RCC 7860 (cell line): ENCODE data around the gene IL31RA.

ENCODE experiments used
- DNase-seq: peaks from one replicate; pipeline ENCODE4 v3.0.0-alpha.2; 2015; ENCODE audit warnings: low spot score
- FAIRE-seq: peaks from 2 replicates; lab custom pipeline; 2012; peaks lifted over from hg19 to GRCh38; lab: Jason Lieb, UNC

Gene IL31RA

DNA sequence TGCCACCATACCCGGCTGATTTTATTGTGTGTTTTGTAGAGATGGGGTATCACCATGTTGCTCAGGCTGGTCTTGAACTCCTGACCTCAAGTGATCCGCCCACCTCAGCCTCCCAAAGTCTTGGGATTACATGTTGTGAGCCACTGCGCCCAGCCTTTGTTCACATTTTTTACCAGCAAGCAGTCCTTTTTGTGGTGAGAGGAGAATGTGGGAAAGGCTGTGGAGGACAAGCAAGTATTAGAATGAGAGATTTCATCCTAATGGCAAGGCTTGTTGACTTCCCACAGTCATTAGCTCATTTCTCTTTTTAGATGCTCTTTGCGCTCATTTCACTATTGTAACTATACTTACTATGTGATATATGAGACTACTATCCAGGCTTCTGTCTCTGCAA is 6.1 kb downstream of the IL31RA start:
- FAIRE-seq, result no peak
- DNase-seq, result no peak

DNA sequence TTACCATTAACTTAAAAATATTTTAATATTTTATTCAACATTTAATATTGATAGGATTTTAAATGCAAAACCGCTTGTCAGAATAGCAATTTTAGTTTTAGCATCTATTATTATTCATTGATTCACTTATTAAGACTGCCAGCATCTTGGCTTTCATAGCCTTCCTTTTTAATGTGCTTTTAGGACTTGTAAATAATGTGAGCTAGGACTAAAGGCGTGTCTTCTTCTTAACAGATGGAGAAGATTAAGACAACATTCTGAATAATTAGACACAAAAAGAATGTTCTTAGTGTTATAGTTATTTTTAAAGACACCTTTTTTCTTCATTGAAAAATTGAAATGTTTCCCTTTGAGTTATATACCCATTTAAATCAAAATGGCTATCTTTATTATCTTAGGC is 6.9 kb downstream of the IL31RA start:
- no peak for DNase-seq
- FAIRE-seq, result no peak

DNA sequence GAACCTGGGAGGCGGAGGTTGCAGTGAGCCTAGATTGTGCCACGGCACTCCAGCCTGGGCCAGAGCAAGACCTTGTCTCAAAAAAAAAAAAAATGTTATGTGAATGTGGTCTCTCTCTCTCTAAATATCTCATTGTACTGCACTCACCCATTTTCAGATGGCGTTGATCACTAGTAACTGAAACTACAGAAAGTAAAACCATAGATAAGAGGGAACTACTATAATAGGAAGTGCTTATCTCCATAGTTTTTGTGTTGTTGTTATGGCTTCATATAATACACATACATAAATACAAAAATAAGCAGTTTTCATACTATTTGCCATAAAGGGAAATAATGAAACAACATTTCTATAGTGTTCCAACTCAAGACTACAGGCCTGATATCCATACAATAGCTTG is 9.1 kb downstream of the IL31RA start:
- FAIRE-seq, result no peak
- DNase-seq, result no peak

DNA sequence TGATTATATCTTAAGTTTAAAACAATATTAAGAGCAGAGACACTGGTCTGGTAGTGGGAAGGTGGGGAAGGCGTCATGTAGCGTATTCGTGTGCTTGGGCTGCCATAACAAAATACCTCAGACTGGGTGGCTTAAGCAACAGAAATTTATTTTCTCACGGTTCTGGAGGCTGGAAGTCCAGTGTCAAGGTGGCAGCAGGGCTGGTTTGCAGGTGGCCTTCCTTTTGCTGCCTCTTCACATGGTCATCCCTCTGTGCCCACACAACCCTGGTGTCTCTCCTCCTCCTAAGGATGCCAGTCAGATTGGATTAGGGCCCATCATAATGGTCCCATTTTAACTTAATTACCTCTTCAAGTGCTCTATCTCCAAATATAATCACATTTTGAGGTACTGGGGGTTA is 9.6 kb downstream of the IL31RA start:
- DNase-seq, result no peak
- FAIRE-seq, result no peak

DNA sequence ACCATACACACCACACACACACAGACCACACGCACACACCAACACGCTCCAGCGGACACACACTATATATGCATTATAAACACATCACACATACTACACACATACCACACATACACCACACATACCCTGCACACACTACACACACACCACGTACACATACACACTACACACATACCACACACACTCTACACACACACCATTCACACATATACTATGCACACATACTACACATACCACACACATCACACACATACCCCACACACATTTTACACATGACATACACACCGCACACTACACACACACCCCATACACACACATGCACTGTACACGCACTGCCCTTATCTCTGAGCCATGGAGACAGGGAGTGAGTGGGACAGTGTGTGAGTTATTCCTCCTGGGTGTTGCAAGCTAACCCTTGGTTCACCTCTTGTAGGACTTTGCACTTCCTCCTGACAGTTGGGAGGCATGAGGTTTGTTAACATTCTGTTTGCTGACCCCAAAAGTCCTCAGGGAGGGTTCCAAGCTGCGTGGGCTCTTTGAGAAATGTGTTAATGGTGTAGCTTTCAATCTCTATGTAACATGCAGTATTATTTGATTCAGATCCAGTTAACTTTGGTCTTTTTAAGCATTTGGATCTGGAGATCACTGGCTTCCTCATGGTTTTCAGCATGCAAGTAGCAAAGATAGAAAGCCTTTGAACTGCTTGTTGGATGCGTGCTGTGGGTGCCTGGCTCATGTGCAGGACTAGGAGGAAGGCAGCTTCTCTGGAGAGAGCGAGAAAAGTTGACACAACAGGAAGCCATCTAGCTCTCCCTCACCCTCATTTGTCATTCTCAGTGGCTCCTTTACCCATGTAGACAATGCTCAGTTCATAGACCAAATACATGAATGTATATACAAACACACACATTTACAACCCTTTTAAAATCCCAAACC is 13.7 kb downstream of the IL31RA start:
- FAIRE-seq (no peak), DNase-seq (no peak)

DNA sequence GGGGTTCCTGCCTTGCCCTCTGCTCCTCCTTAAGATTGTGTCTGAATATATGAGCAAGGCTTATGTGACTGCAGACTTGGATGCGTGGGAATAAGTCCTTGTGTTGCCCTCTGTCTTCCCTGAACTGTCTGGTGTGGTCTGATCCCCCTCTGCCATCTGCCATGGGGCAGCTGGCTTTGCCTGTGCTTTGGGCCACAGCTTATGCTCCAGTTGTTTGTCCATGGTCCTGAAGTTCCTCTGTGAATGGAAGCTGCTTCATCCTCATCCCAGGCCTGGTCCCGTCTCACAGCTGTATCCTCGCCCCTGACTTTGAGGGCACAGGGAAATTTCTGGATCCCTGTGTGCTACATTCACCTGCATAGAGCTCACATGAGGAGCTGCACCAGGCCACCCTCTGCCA is 14.7 kb downstream of the IL31RA start:
- no peak for FAIRE-seq
- no peak for DNase-seq

DNA sequence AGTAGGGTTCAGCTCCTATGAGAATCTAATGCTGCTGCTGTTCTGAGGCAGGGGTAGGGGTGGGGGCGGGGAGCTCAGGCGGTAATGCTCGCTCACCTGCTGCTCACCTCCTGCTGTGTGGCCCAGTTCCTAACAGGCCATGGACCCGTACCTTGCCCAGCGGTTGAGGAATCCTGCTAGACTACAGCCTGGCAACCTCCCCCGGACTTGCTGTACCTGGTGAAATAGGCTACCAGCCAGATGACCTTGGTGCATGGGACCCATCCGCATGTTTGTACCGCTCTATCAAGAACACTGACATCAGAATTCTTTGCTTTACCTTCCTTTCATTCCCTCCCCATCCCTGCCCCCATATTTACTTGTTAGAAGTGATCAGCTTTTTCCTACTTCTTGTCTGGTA is 15.3 kb downstream of the IL31RA start:
- no peak for DNase-seq
- FAIRE-seq, result no peak

DNA sequence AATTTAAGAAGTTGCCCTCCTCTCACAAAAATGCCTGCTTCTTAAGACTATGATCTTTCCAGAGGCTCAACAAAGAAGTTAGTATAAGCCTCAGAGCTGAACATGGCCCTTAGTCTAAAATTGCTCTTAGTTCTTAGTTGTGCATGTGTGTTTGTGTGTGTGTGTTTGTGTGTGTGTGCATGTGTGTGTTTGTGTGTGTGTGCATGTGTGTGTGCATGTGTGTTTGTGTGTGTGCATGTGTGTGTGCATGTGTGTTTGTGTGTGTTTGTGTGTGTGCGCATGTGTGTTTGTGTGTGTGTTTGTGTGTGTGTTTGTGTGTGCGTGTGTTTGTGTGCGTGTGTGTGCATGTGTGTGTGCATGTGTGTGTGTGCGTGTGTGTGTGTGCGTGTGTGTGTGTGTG is 15.8 kb downstream of the IL31RA start:
- no peak for FAIRE-seq
- DNase-seq, result no peak

DNA sequence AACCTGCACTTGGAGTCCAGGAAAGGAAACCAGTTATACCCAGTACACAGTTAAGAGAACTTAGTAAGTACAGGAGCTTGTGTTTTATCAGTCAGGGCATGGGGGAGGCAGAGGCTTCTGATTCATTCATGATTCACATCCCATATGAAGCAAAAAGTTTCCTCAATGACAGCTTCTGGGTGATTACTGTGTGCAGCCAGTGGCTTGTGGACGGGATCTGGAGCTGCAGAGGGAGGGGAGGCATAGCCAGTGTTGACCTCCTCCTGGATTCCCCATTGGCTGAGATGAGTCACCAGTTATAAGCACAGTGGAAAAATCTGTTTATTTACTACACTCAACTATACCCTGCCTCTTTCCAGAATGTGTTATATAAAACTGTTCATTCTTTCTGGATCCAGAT is 17.7 kb downstream of the IL31RA start:
- FAIRE-seq, result peak; percentile 94
- peak; percentile 93 for DNase-seq

DNA sequence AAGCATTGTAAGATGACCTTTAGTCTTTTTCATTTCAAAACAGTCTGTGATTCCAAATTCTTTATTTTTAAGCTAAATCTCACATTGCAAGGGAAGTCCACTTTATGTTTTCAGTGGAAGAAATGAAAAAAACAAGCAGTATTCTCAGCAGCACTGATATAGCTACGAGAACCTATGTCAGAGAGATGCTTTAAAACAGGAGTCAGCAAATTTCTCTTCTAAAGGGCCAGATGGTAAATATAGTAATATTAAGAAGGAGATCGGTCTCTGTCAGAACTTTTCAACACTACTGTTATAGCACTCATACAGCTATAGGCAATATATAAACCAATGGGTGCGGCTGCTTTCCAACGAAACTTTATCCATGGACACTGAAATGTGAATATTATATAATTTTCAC is 18.7 kb downstream of the IL31RA start:
- DNase-seq (no peak), FAIRE-seq (no peak)

DNA sequence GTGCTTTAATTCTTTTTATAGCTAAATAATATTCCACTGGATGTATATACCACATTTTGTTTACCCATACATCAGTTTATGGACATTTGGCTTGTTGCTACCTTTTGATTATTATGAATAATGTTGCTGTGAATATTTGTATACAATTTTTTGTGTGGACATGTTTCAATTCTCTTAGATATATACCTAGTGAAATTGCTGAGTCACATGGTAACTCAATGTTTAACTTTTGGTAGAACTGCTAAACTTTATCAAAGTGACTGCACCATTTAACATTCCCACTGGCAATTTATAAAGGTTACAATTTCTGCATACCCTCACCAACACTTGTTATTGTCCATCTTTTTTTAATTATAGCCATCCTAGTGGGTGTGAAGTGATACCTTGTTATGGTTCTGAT is 22.1 kb downstream of the IL31RA start:
- DNase-seq, result no peak
- no peak for FAIRE-seq

DNA sequence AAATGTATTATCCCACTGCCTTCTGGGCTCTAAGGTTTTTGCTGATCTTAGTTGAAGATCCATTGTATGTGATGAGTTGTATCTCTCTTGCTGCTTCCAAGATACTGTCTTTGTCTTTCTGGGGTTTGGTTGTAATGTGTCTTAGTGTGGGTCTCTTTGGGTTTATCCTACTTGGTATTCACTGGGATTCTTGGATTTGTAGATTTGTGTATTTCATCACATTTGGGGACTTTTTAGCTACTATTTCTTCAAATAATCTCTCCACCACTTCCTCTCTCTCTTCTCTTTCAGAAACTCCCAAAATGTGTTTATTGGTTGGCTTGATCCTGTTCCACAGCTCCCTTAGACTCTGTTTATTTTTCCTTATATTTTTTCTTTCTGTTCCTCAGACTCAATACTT is 26.5 kb downstream of the IL31RA start:
- no peak for DNase-seq

DNA sequence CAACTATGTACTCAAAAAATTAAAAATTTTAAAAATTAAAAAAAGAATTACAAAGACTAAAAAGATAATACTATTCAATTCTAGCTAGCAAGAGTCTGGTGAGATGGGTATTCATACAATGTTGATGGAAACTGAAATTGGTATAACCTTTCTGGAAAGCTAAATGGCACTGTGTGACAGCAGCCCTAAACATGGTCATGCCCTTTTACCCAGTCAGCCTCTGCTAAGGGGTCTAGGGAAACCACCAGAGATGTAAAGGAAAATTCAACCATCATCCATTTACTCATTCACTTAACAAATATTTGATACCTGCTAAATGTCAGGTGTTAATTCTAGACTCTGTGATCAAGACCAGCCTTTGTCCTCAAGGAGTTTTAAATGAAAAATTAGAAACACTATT is 29.3 kb downstream of the IL31RA start:
- DNase-seq, result no peak
- no peak for FAIRE-seq

More for the DNA sequence above, 26.5 kb downstream of the IL31RA start:
- FAIRE-seq, result no peak

DNA sequence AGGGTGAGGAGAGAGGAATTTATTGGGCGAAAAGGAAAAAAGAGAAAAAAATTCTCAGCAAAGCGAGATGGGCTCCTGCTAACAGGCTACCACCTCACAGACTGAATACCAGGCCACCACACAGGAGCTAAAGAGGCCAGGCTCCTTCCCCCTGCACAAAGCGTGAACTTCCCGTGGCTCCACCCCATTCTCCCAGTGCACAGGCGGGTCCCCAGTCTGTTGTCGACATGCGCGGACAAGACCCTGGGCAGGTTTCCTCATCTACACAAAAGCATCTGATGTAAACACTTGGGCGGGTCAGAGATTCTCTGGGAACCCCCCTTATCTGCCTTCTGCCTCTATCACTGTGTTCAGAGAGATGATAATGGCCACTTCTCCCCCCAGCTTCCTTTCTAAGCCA is 34.2 kb downstream of the IL31RA start:
- FAIRE-seq (no peak), DNase-seq (no peak)

DNA sequence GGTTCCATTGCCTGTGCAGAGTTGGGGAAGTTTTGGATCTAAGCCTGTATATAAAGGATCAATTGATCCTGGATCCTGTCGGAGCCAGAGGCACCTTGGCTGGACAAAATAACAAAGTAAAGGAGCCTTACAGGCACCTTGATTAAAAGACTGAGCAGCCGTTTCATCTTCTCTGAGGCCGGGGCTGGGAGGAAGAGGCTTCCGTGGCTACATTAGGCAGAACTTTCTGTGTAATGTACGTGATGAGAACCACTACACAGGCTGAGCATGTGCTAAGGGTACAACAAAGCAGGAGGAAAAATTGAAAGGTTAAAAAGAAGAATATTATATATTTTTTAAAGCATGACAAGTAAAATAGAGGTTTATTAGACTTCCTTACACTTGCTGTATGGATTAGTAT is 37.0 kb downstream of the IL31RA start:
- no peak for DNase-seq
- FAIRE-seq, result no peak

DNA sequence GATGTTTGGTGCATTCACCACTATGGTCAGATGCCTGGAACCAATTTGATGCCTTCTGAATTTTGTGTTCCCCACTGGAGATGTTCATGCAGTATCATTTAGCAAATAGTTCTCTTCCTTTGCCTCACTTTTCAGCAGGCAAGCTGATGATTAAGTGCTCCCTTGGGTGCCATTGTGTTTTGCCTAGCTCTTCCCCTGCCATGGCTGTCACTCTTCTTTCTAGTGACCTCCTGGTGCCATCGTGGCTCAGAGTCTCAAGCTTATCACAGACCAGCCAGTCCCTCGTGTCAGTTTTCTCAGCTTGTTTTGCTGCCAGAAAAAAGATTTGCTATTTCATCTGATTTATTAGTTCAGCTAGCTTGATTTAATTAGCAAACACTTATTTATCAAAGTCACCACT is 41.3 kb downstream of the IL31RA start:
- FAIRE-seq (no peak), DNase-seq (no peak)

DNA sequence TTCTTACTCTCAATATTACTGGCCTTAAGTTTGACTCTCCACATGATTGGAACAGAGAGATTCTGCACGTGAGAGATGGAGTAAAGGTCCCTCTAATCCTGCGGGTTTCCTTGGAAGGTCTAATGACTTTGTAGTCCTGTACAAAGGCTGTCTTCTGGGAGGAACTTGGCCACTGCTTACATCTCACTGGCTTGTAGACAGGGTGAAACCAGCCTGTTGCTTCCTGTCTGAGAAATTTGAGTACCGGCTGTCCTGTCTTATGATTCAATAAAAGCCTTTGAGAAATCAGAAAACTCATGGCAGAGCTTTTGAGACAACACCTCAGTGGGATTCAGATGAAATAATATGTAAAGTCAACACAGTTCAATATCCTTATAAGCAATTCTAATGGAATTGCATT is 43.0 kb downstream of the IL31RA start:
- FAIRE-seq, result no peak

DNA sequence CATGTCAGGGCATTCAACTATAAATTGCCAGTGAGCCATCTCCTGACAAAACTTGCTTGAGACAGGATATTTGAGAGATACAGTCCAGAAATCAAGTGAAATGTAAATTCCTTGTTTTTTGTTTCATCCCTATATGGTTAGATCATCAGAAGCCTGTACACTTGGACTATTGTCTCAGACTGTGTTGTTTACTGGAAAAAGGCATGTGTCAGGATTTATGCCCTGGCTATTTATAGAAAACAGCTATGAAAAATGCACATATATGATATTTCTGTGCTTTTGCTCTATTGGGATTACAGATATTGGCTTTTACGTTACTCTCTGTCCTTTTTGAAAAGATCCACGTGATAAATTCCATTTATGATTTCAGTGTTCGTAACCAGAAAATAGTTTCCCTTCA is 44.2 kb downstream of the IL31RA start:
- FAIRE-seq (no peak), DNase-seq (no peak)

More for the DNA sequence above, 43.0 kb downstream of the IL31RA start:
- DNase-seq, result no peak

DNA sequence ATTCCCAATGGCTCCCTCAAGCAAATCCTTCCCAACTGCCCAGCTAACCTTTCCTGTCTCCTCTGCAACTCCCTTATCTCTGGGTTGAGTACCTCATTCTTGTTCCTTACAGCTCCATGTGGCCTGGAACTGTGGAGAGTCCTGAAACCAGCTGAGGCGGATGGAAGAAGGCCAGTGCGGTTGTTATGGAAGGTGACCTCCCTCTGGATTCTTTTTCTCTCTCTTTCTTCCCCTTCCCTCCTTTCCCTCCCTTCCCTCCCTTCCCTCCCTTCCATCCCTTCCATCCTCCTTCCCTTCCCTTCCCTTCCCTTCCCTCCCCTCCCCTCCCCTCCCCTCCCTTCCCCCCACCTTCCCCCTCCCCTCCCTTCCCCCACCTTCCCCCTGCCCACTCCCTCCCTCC is 45.1 kb downstream of the IL31RA start:
- FAIRE-seq, result no peak
- no peak for DNase-seq

DNA sequence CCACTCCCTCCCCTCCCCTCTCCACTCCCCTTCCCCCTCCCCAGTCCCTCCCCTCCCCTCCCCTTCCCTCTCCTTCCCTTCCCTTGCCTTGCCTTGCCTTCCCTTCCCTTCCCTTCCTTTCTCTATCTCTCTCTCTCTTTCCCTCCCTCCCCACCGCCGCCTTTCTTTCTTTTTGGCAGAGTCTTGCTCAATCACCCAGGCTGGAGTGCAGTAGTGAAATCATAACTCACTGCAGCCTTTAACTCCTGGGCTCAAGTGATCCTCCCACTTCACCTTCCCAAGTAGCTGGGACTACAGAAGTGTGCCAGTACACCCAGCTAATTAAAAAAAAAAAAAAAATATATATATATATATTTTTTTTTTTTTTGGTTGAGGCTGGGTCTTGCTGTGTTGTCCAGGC is 45.5 kb downstream of the IL31RA start:
- no peak for DNase-seq
- FAIRE-seq, result no peak

DNA sequence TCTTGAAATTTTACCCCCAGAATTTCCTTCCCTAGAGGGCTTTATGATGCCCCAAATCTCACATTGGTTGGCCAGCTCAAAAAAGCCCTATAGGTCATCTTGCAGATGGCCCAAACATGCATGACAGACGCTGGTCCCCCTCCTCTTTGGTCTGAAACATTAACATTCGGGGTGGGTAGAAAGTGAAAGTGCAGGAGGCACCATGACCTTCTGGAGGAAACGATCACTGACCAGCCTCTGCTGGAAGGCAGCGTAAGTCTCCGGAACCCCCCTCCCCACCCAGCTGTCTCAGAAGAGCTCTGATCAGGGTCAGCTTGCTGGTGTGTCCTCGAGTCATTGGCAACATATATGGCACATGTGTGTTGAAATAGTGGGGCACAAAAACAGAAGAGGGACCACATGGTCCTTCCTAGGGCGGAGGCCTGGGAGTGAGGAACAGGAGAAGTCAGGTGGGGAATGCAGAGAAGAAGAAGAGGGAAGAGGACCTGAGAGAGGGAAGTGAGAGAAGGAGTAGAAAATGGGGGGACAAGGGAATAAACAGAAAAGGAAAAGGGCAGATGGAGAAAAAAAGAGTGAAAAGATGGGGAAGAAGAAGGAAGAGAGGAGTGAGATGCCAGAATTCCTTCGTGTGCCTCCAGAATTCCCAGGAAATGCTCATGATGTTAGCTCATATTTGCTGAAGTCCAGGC is 46.2 kb downstream of the IL31RA start:
- no peak for FAIRE-seq
- DNase-seq, result no peak

DNA sequence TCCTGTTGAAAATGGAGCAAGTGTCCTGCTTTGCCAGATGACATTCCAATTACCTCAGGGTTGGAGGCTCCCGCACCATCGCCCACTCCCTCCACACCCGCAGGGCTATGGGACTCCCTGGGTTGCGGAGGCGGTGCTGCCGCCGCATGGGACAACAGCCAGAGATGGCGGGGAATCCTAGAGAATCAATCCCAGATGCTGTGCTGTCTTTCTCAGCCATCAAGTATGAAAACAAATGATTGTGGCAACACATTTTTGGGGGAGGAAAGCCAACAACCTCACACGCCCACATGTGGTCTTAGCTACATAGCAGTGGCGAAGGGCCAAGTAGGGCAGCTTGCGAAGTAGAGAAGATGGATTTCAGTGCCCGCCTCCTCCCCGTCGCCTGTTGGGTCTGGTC is 46.7 kb downstream of the IL31RA start:
- no peak for FAIRE-seq
- DNase-seq, result no peak
